Duodenal mucosa (tissue), 2 donors: ENCODE data around the gene KLF13.

Source experiments
- H3K27ac ChIP-seq: one replicate; pipeline ENCODE4 v1.7.0; 2013; ENCODE audit warnings: low read depth, low read length
- H3K27me3 ChIP-seq, 2 donors: one replicate each; pipeline ENCODE4 v1.7.0; 2013; ENCODE audit warnings: low read length in 2 of 2, control low read depth in 1 of 2; ENCODE audit not compliant: insufficient read depth in 2 of 2, control insufficient read depth in 1 of 2
- H3K36me3 ChIP-seq, 2 donors: one replicate each; pipeline ENCODE4 v1.7.0; 2013; ENCODE audit warnings: low read length in 2 of 2, control low read depth in 1 of 2; ENCODE audit not compliant: insufficient read depth in 2 of 2, control insufficient read depth in 1 of 2
- H3K4me1 ChIP-seq, 2 donors: one replicate each; pipeline ENCODE4 v1.7.0; 2013; ENCODE audit warnings: low read length in 2 of 2, control low read depth in 1 of 2; ENCODE audit not compliant: insufficient read depth in 2 of 2, control insufficient read depth in 1 of 2
- H3K4me3 ChIP-seq, 2 donors: one replicate each; pipeline ENCODE4 v1.7.0; 2013; ENCODE audit warnings: low read length in 2 of 2, low read depth in 1 of 2
- H3K9ac ChIP-seq, 2 donors: one replicate each; pipeline ENCODE4 v1.7.0; 2013; ENCODE audit warnings: low read length in 2 of 2, low read depth in 1 of 2
- H3K9me3 ChIP-seq, 2 donors: one replicate each; pipeline ENCODE4 v1.7.0; 2013; ENCODE audit warnings: low read length in 2 of 2, control low read depth in 1 of 2; ENCODE audit not compliant: control insufficient read depth in 1 of 2

KLF13 gene

GRCh38 chr15:31326156-31326874 lies at the start of gene KLF13:
Gene KLF13, plus strand, starts transcription at chr15:31326835. Its CDS starts 378 bp downstream, at chr15:31327213.
- Histone ChIP-seq H3K4me1 (peaks cover 35 to 40% of the 10 kb centered on the region in 2 donors), H3K36me3 (peaks cover 0 to 3% of the 10 kb centered on the region in 2 donors), H3K4me3 (peak within 1 kb of the TSS; percentile 70 to 76), H3K27ac (peak within 1 kb of the TSS; percentile 100), H3K9me3 (no peaks in the 10 kb centered on the region), H3K27me3 (no peaks in the 10 kb centered on the region), H3K9ac (peak within 1 kb of the TSS; percentile 86 to 91)

- H3K4me1 ChIP-seq: peaks cover 4 to 18% of the 10 kb centered on the region in 2 donors
- no peaks in the 10 kb centered on the region for H3K27me3 ChIP-seq
- H3K9me3 ChIP-seq: no peaks in the 10 kb centered on the region
- H3K4me3 ChIP-seq: no peak overlapping the region
- H3K27ac ChIP-seq: no peak overlapping the region
- H3K9ac ChIP-seq: no peak overlapping the region
- H3K36me3 ChIP-seq: no peaks in the 10 kb centered on the region
Measured at GRCh38 chr15:31277335-31278060, 49.1 kb upstream of the KLF13 start.

- Histone ChIP-seq H3K27ac (no peak overlapping the region), H3K9ac (no peak overlapping the region), H3K27me3 (no peaks in the 10 kb centered on the region), H3K4me1 (peaks cover 0 to 12% of the 10 kb centered on the region in 2 donors), H3K9me3 (no peaks in the 10 kb centered on the region), H3K36me3 (no peaks in the 10 kb centered on the region), H3K4me3 (no peak overlapping the region)
Measured at GRCh38 chr15:31278061-31278445, 48.6 kb upstream of the KLF13 start.

DNA sequence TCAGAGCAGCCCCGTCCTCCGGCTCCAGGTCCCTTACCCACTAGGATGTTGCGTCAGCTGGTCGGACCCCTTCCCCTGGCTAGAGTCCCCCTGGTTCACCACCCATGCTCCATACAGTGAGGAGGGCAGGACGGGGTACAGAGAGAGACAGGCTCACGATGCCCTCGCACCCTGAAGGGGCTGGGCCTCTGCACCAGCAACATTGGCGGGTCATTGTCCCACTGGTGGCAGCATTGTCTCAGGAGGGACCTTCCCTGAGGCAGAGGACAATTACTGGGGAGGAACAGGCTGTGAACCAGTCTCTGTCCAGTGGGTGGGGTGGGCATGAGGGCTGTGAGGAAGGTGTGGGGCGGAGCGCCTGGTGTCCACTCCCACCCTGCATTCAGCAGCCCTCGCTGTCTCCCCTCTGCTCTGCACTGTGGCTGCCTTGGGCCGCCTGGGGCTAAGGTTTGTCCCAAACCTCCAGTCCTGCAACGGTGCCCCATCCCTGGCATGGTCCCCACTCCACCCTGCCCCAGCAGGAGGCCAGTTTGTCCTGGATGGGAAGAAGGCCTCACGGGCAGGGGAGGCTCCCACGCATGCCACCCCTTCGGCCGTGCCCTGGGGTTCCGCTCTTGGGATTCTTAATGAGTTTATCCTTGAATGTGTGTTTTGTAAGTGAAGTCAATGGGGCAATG lies 48.0 kb upstream of the KLF13 start:
- no peak overlapping the region for H3K9ac ChIP-seq
- H3K9me3 ChIP-seq: no peaks in the 10 kb centered on the region
- H3K27ac ChIP-seq: no peak overlapping the region
- peaks cover 0 to 12% of the 10 kb centered on the region in 2 donors for H3K4me1 ChIP-seq
- no peaks in the 10 kb centered on the region for H3K27me3 ChIP-seq
- no peaks in the 10 kb centered on the region for H3K36me3 ChIP-seq
- no peak overlapping the region for H3K4me3 ChIP-seq

GRCh38 chr15:31279221-31280045 lies 47.2 kb upstream of the KLF13 start:
- Histone ChIP-seq H3K9me3 (no peaks in the 10 kb centered on the region), H3K27ac (no peak overlapping the region), H3K4me1 (peaks cover 0 to 12% of the 10 kb centered on the region in 2 donors), H3K9ac (no peak overlapping the region), H3K4me3 (no peak overlapping the region), H3K36me3 (no peaks in the 10 kb centered on the region), H3K27me3 (no peaks in the 10 kb centered on the region)

- Histone ChIP-seq H3K27ac (no peak overlapping the region), H3K9ac (no peak overlapping the region), H3K27me3 (no peaks in the 10 kb centered on the region), H3K4me1 (peaks cover 0 to 7% of the 10 kb centered on the region in 2 donors), H3K4me3 (no peak overlapping the region), H3K9me3 (no peaks in the 10 kb centered on the region), H3K36me3 (no peaks in the 10 kb centered on the region)
Measured at GRCh38 chr15:31280046-31280830, 46.4 kb upstream of the KLF13 start.

DNA sequence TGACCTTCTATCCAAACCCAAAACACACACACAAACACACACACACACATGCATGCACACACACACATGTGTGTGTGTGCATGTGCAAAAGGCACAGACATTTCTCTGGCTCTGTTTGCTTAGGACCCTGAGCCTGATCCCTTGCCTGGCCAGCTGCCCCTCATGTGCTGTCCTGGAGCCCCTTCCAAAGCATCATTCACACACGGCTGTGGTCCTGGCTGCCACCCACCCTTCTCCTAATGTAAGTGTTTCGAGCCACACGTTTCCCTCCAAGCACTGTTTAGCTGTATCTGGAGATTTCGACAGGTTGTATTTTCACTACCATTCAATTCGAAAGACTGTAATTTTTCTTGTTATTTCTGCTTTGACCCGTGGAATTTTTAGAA lies 45.8 kb upstream of the KLF13 start:
- H3K9me3 ChIP-seq: no peaks in the 10 kb centered on the region
- H3K4me1 ChIP-seq: peaks cover 0 to 7% of the 10 kb centered on the region in 2 donors
- H3K9ac ChIP-seq: no peak overlapping the region
- no peaks in the 10 kb centered on the region for H3K27me3 ChIP-seq
- H3K27ac ChIP-seq: no peak overlapping the region
- no peaks in the 10 kb centered on the region for H3K36me3 ChIP-seq
- no peak overlapping the region for H3K4me3 ChIP-seq

DNA sequence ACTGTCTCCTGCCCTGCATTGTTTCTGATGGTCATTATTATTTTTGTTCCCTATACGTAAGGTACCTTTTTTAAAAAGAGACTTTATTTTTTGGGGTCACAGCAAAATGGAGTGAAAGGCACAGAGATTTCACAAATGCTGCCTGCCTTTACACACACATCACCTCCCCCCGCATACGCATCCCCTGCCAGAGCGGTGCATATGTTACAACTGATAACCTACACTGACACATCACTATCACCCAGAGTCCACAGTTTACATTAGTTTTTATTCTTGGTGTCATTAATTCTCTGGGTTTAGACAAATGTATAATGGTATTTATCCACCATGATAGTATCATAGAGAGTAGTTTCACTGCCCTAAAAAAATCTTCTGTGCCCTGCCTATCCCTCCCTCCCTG lies 43.6 kb upstream of the KLF13 start:
- Histone ChIP-seq H3K9ac (no peak overlapping the region), H3K4me1 (peaks cover 0 to 7% of the 10 kb centered on the region in 2 donors), H3K36me3 (no peaks in the 10 kb centered on the region), H3K4me3 (no peak overlapping the region), H3K27me3 (no peaks in the 10 kb centered on the region), H3K9me3 (no peaks in the 10 kb centered on the region), H3K27ac (no peak overlapping the region)

- Histone ChIP-seq H3K4me1 (no peaks in the 10 kb centered on the region), H3K27ac (no peak overlapping the region), H3K9ac (no peak overlapping the region), H3K27me3 (no peaks in the 10 kb centered on the region), H3K36me3 (no peaks in the 10 kb centered on the region), H3K9me3 (no peaks in the 10 kb centered on the region), H3K4me3 (no peak overlapping the region)
Measured at GRCh38 chr15:31285772-31286261, 40.8 kb upstream of the KLF13 start.
